ENCODE measurements around the gene MAGIX. TPM values are rescaled to one million over a fixed set of nuclear protein-coding genes. Genes with fewer than 3 reads are reported as not detected.
"Not testable (repeated sequence)": the region's sequence is repeated elsewhere in the genome, so short reads cannot be mapped to it uniquely, and the experiment has no call there.

The MAGIX gene
- total RNA-seq, 2 donors from 2014 or later, result 1.3 to 2.8 TPM

DNA sequence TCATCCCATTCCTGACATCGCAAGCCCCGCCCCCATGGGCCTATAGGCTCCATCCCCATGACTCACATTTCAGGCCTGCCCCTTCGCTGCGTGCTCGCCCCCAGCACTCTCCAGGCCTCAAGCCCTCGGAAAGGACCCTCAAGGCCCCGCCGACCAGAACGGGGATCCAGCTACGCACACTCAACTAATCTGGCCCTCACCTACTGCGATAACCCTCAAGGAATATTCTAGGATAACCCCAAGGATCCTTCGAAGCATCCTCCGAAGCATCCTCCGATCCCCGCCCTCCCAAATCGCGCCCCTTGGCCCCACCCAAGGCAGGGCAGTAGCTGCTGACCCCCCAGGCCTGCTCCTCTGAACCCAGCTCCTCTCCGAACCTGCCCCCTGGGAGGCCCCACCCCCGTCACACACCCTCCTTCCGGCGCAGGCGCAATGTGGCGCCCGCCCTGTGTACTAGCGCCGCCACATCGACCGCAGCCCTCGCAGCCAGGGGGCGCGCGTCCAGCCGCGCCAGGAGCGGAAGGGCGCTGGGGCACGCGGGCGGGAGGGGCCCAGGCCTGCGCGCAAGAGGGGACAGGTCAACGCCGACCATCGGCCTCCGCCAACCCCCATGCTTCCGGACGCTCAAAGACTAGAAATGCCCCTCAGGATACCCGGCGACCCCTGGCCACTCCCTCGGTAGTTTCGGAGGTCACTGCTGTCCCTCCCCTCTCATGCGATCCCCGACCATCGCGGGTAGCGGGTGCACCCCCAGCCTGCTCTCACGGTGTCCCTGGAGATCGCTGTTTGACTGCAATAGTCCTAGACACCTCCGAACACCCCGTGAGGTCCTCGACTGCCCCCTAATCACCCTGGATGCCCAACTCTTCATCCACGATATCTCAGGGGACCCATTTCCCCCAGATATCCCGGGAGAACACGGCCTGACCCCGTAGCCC is 6.4 kb upstream of the MAGIX start:
- peak; percentile 96 for DNase-seq (ENCODE audit: low spot score)
- intact Hi-C loops (cut with DNase I), result no loop called here

DNA sequence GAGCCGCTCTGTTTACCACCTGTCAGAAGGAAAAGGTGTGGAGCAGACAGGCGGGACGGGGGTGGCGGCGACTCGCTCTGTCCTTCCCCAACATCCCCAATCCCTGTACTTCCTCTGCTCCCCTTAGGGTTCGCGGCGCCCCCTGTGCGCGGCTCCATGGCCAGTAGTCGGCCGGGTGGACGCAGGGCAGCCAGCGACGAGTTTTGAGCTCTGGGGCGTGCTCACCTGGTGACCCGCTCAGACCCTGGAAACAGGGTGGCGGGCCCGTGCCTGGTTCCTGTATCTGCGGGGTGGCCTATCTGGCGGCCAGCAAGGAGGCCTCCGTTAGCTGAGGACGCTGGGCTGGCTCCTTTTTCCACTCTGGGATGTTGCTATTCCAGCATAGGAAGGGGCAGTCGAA is 5.4 kb upstream of the MAGIX start:
- DNase-seq (ENCODE audit: low spot score), result no peak
- intact Hi-C loops (cut with DNase I), result no loop called here

DNA sequence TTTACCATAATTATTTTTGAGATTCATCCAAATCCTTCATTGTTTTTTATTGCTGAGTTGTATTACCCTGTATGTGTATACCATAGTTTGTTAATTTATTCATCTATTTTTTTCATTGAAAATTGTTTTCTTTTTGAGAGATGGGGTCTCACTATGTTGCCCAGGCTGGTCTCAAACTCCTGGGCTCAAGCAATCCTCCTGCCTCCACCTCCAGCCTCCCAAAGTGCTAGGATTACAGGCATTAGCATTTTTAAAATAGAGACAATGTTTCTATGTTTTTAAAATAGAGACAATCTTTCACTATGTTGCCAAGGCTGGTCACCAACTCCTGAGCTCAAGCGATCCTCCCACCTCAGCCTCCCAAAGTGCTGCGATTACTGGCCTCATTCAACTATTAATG is 1.6 kb upstream of the MAGIX start:
- intact Hi-C loops (cut with DNase I), result no loop called here
- no peak for DNase-seq (ENCODE audit: low spot score)

- intact Hi-C loops (cut with DNase I), result no loop called here
- no peak for DNase-seq (ENCODE audit: low spot score)
Observed at GRCh38 chrX:49161632-49162031, 926 bp upstream of the MAGIX start.

DNA sequence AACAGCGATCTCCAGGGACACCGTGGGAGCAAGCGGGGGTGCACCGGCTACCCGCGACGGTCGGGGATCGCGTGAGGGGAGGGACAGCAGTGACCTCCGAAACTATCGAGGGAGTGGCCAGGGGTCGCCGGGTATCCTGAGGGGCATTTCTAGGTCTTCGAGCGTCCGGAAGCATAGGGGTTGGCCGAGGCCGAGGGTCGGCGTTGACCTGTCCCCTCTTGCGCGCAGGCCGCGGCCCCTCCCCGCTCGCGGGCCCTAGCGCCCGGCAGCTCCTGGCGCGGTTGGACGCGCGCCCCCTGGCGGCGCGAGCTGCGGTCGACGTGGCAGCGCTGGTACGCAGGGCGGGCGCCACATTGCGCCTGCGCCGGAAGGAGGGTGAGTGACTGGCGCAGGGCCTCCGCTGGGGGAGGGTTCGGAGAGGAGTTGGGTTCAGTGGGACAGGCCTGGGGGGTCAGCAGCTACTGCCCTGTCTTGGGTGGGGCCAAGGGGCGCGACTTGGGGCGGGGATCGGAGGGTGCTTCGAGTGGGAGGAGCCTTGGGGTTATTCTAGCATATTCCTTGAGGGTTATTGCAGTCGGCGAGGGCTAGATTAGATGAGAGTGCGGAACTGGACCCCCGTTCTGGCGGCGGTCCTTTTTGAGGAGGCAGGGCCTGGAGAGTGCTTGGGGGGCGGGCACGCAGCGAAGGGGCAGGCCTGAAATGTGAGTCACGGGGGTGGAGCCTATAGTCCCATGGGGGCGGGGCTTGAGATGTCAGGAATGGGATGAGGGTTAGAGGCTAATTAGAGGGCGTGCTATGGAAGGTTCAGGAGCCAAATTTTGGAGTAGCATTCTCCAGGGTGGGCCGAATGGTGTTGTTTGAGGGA is 1.2 kb downstream of the MAGIX start:
- intact Hi-C loops (cut with DNase I), result no loop called here
- DNase-seq (ENCODE audit: low spot score), result peak; percentile 96

- no peak for DNase-seq (ENCODE audit: low spot score)
- intact Hi-C loops (cut with DNase I), result loop anchor here in 1 of 2 donors (5.0 kb wide), 1 partner anchor 648 kb away; no protein-coding TSS in a partner anchor
Observed at GRCh38 chrX:49164589-49165360, 2.2 kb downstream of the MAGIX start.

- intact Hi-C loops (cut with DNase I), result loop anchor here in 1 of 2 donors (5.0 kb wide), 1 partner anchor 646 kb away; no protein-coding TSS in a partner anchor
- peak; percentile 94 for DNase-seq (ENCODE audit: low spot score)
Observed at GRCh38 chrX:49165901-49166881, 3.6 kb downstream of the MAGIX start.

- peak; percentile 95 for DNase-seq (ENCODE audit: low spot score)
- intact Hi-C loops (cut with DNase I), result loop anchor here in 1 of 2 donors (5.0 kb wide), 1 partner anchor 645 kb away; no protein-coding TSS in a partner anchor
Observed at GRCh38 chrX:49166914-49167739, 4.6 kb downstream of the MAGIX start.

- no peak for DNase-seq (ENCODE audit: low spot score)
- intact Hi-C loops (cut with DNase I), result loop anchor here in 1 of 2 donors (5.0 kb wide), 1 partner anchor 645 kb away; no protein-coding TSS in a partner anchor
Observed at GRCh38 chrX:49167740-49168108, 5.2 kb downstream of the MAGIX start.

GRCh38 chrX:49171752-49172279 is 9.3 kb downstream of the MAGIX start, which contains the start of gene PLP2:
Gene PLP2 (plus strand): TSS chrX:49171898. CDS start chrX:49172001, 103 bp downstream.
- DNase-seq (ENCODE audit: low spot score), result peak; percentile 88
- intact Hi-C loops (cut with DNase I), result no loop called here

DNA sequence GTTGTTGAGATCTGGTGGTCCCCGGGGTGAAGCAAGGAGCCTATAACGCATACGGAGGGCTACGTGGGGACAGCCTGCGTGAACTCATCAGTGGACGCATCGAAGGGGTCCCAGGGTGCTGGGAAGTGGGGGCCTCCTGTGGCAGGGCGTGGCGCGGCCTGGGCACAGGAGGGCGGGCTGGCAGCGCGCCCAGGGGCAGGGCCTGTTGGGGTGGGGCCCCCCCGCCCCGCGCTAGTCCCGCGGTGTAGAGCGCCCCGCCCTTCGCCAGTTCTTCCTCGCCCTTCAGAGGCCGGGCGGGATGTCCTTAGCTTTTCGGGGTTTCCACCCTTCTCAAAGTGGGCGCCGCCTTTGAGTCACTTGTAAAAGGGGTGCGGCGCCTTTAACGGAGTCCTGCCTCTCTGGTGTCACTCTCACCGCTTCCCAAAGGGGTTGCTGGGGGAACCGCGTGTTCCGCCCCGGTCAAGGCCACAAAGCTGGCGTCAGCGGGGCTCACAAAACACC is 9.8 kb downstream of the MAGIX start:
- DNase-seq (ENCODE audit: low spot score), result peak; percentile 92
- intact Hi-C loops (cut with DNase I), result no loop called here

DNA sequence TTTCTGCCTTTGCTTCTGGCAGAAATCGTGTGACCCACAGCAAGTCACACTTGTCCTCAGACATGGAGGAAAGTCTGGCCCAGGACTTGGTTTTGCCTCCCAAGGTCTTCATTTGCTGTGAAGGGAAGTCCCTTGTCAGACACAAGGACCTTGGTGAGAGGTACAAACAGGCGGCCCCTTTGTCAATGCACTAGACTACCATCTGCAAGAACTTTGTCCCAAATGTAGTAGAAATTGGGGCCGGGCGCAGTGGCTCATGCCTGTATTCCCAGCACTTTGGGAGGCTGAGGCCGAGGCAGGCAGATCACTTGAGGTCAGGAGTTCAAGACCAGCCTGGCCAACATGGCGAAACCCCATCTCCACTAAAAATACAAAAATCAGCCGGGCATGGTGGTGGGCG is 11.0 kb downstream of the MAGIX start:
- intact Hi-C loops (cut with DNase I), result not testable (repeated sequence)

GRCh38 chrX:49174723-49175122 is 12.2 kb downstream of the MAGIX start:
- no peak for DNase-seq (ENCODE audit: low spot score)
- intact Hi-C loops (cut with DNase I), result no loop called here

More for the DNA sequence above, 11.0 kb downstream of the MAGIX start:
- not testable (repeated sequence) for DNase-seq (ENCODE audit: low spot score)

GRCh38 chrX:49175435-49176274 is 13.1 kb downstream of the MAGIX start:
- intact Hi-C loops (cut with DNase I), result no loop called here

DNA sequence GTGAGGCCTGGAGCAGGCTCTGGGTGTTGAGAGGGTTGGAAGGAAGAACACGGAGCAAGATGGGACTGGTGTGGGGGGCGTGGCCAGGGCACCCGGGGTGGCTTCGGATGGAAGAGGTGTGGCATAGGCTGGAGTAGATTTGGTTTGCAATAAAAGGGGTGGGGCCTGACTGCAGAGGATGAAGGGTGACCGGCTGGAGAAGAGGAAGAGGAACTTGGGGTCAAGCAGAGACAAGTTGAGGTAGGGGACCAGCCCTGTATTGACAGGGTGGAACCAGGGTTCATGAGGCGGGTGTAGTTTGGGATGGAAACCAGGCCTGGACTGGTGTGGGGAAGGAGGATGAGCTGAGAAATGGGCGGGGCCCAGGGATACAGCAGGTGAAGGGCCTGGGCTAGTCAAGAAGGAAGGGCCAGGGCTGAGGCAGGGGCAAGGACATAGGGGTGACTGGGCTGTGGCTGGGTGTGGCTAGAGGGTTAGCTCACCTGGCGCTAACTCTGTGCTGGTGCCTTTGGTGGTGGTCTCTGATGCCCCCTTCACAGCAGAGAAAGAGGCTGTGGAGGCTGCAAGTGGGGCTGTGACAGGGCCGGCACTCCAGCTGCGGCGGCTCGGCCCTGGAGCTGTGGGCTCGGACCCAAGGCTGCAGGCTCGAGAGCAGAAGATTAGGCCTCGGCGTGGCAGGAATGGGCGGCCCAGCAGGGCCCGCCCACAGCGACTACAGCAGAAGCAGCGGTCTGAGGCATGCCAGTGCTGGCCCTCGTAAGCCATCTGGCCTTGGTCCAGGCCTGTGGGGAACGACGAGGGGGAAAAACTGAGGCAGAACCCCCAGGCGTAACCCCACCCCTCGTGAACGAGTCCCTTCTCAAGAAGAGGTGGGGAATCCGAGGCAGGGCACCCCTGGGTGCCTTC is 14.1 kb downstream of the MAGIX start:
- intact Hi-C loops (cut with DNase I), result no loop called here
- peak; percentile 83 for DNase-seq (ENCODE audit: low spot score)

More at GRCh38 chrX:49175435-49176274, 13.1 kb downstream of the MAGIX start:
- no peak for DNase-seq (ENCODE audit: low spot score)

Data from posterior vena cava (tissue), 2 donors.